ENCODE results near the gene ASAP2. TPM values are rescaled to one million over a fixed set of nuclear protein-coding genes. Genes with fewer than 3 reads are reported as not detected.
A peak's percentile ranks its signal among the peaks of the same experiment; 100 is the strongest.

ASAP2 gene
- total RNA-seq, 1 experiment from 2014 or later: 60.3 TPM

- H3K27ac ChIP-seq: no peak overlapping the region
- no peaks in the 10 kb centered on the region for H3K9me2 ChIP-seq (ENCODE audit: insufficient read depth)
- no peak overlapping the region for H2AFZ ChIP-seq
- H3K9me3 ChIP-seq (ENCODE audit: insufficient read depth, low read depth): no peaks in the 10 kb centered on the region
- DNase-seq: no peak
- H3K4me1 ChIP-seq (replicated peaks; ENCODE audit: insufficient read depth): 0 out of 2 replicates have a peak, but pooled peaks cover 13% of the 10 kb centered on the region
- H3K4me2 ChIP-seq: no peak overlapping the region
- peaks cover 98% of the 10 kb centered on the region for H3K79me2 ChIP-seq (ENCODE audit: low read depth)
- H4K20me1 ChIP-seq (ENCODE audit: insufficient read depth): peaks cover 41% of the 10 kb centered on the region
- ChIA-PET CTCF (interaction anchor here (0.6 kb wide), 1 partner anchor 27 kb away, joined by 3 read pairs; no protein-coding TSS in a partner anchor), POLR2A (ENCODE audit: unreplicated experiment) (interaction anchor here (0.5 kb wide), 1 partner anchor 24 kb away, joined by 3 read pairs; no protein-coding TSS in a partner anchor)
- BruUV-seq (replicated peaks): no TSS peak
- H3K36me3 ChIP-seq (ENCODE audit: low read depth): peaks cover 4% of the 10 kb centered on the region; the same call in 1 of the 2 replicates
- H3K4me3 ChIP-seq: no peak overlapping the region
- H3K27me3 ChIP-seq (ENCODE audit: insufficient read depth, low read depth): no peaks in the 10 kb centered on the region
- intact Hi-C loops (cut with micrococcal nuclease; ENCODE audit: unreplicated experiment): loop anchor here (2.0 kb wide), 1 partner anchor 52 kb away; the partner anchor contains the start of gene ASAP2
- TF ChIP-seq EZH2 (IDR thresholded peaks at IDR 0.05; ENCODE audit: low read depth) (no peak), CTCF (conservative IDR thresholded peaks at IDR 0.05) (no peak)
- peaks cover 33% of the 10 kb centered on the region; the same call in 1 of the 2 replicates for H3F3A ChIP-seq (ENCODE audit: insufficient read depth, low read depth)
These were observed 51.9 kb downstream of the ASAP2 start for GRCh38 chr2:9258501-9258900.

- no peaks in the 10 kb centered on the region for H3K9me2 ChIP-seq (ENCODE audit: insufficient read depth)
- H4K20me1 ChIP-seq (ENCODE audit: insufficient read depth): peaks cover 41% of the 10 kb centered on the region
- POLR2A ChIA-PET (ENCODE audit: unreplicated experiment): no interaction called here
- no peak overlapping the region for H3K4me2 ChIP-seq
- intact Hi-C loops (cut with micrococcal nuclease; ENCODE audit: unreplicated experiment): loop anchor here (2.0 kb wide), 1 partner anchor 52 kb away; the partner anchor contains the start of gene ASAP2
- no peak overlapping the region for H3K27ac ChIP-seq
- peaks cover 4% of the 10 kb centered on the region; the same call in 1 of the 2 replicates for H3K36me3 ChIP-seq (ENCODE audit: low read depth)
- no peak overlapping the region for H2AFZ ChIP-seq
- H3K9me3 ChIP-seq (ENCODE audit: insufficient read depth, low read depth): no peaks in the 10 kb centered on the region
- no peak for TF ChIP-seq CTCF (conservative IDR thresholded peaks at IDR 0.05)
- no peak for TF ChIP-seq EZH2 (IDR thresholded peaks at IDR 0.05; ENCODE audit: low read depth)
- BruUV-seq (replicated peaks): no TSS peak
- H3K4me3 ChIP-seq: no peak overlapping the region
- H3K79me2 ChIP-seq (ENCODE audit: low read depth): peaks cover 97% of the 10 kb centered on the region
- no peak for DNase-seq
- CTCF ChIA-PET: interaction anchor here (0.6 kb wide), 1 partner anchor 28 kb away, joined by 3 read pairs; no protein-coding TSS in a partner anchor
- no peaks in the 10 kb centered on the region for H3K27me3 ChIP-seq (ENCODE audit: insufficient read depth, low read depth)
- H3F3A ChIP-seq (ENCODE audit: insufficient read depth, low read depth): peaks cover 30% of the 10 kb centered on the region; the same call in 1 of the 2 replicates
- 0 out of 2 replicates have a peak, but pooled peaks cover 13% of the 10 kb centered on the region for H3K4me1 ChIP-seq (replicated peaks; ENCODE audit: insufficient read depth)
These were observed 52.4 kb downstream of the ASAP2 start for GRCh38 chr2:9258953-9259399.

GRCh38 chr2:9260464-9260918 is 53.9 kb downstream of the ASAP2 start:
- peaks cover 30% of the 10 kb centered on the region; the same call in 1 of the 2 replicates for H3F3A ChIP-seq (ENCODE audit: insufficient read depth, low read depth)
- no peak overlapping the region for H3K4me2 ChIP-seq
- no peak for DNase-seq
- H3K4me1 ChIP-seq (replicated peaks; ENCODE audit: insufficient read depth): 0 out of 2 replicates have a peak, but pooled peaks cover 12% of the 10 kb centered on the region
- no peaks in the 10 kb centered on the region for H3K9me2 ChIP-seq (ENCODE audit: insufficient read depth)
- no peak overlapping the region for H2AFZ ChIP-seq
- intact Hi-C loops (cut with micrococcal nuclease; ENCODE audit: unreplicated experiment): no loop called here
- no peak overlapping the region for H3K4me3 ChIP-seq
- H3K27ac ChIP-seq: peak overlapping the region; percentile 11; the same call in 1 of the 2 replicates
- ChIA-PET CTCF (interaction anchor here (0.6 kb wide), 1 partner anchor 9 kb away, joined by 3 read pairs; no protein-coding TSS in a partner anchor), POLR2A (ENCODE audit: unreplicated experiment) (no interaction called here)
- TF ChIP-seq CTCF (conservative IDR thresholded peaks at IDR 0.05): no peak
- TF ChIP-seq EZH2 (IDR thresholded peaks at IDR 0.05; ENCODE audit: low read depth): no peak
- H3K36me3 ChIP-seq (ENCODE audit: low read depth): peaks cover 8% of the 10 kb centered on the region; the same call in 1 of the 2 replicates
- H3K79me2 ChIP-seq (ENCODE audit: low read depth): peaks cover 98% of the 10 kb centered on the region
- no peaks in the 10 kb centered on the region for H3K9me3 ChIP-seq (ENCODE audit: insufficient read depth, low read depth)
- no TSS peak for BruUV-seq (replicated peaks)
- peaks cover 52% of the 10 kb centered on the region for H4K20me1 ChIP-seq (ENCODE audit: insufficient read depth)
- no peaks in the 10 kb centered on the region for H3K27me3 ChIP-seq (ENCODE audit: insufficient read depth, low read depth)

All from PC-9 (cell line).